Measurements from ENCODE around the gene MARVELD1. TPM values are rescaled to one million over a fixed set of nuclear protein-coding genes. Genes with fewer than 3 reads are reported as not detected.

MARVELD1 gene
- total and polyA plus RNA-seq, 7 donors, result 2.2 to 10.4 (median 3.2) TPM

GRCh38 chr10:97743169-97743943 is 29.8 kb downstream of the MARVELD1 start:
- no peak overlapping the region for H3K27ac ChIP-seq
- no peak for ATAC-seq
- H3K36me3 ChIP-seq (ENCODE audit: insufficient read depth in 1 of 2, low read depth in 1 of 2), result peaks cover 3 to 99% of the 10 kb centered on the region in 2 donors
- no peak overlapping the region for H3K4me3 ChIP-seq
- H3K27me3 ChIP-seq (ENCODE audit: insufficient read depth in 3 of 3, low read length in 2 of 3), result no peaks in the 10 kb centered on the region
- TF ChIP-seq, protein P1, sequence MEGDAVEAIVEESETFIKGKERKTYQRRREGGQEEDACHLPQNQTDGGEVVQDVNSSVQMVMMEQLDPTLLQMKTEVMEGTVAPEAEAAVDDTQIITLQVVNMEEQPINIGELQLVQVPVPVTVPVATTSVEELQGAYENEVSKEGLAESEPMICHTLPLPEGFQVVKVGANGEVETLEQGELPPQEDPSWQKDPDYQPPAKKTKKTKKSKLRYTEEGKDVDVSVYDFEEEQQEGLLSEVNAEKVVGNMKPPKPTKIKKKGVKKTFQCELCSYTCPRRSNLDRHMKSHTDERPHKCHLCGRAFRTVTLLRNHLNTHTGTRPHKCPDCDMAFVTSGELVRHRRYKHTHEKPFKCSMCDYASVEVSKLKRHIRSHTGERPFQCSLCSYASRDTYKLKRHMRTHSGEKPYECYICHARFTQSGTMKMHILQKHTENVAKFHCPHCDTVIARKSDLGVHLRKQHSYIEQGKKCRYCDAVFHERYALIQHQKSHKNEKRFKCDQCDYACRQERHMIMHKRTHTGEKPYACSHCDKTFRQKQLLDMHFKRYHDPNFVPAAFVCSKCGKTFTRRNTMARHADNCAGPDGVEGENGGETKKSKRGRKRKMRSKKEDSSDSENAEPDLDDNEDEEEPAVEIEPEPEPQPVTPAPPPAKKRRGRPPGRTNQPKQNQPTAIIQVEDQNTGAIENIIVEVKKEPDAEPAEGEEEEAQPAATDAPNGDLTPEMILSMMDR (IDR thresholded peaks at IDR 0.05), result no peak
- intact Hi-C loops (cut with DNase I), result no loop called here
- H3K4me1 ChIP-seq, result peaks cover under 1% of the 10 kb centered on the region
- H3K9me3 ChIP-seq, result no peaks in the 10 kb centered on the region
- WGBS, 3 donors, result 71 to 85% (median 78%) methylated on average over 10 of the region's 10 CpGs
- no peak for DNase-seq

DNA sequence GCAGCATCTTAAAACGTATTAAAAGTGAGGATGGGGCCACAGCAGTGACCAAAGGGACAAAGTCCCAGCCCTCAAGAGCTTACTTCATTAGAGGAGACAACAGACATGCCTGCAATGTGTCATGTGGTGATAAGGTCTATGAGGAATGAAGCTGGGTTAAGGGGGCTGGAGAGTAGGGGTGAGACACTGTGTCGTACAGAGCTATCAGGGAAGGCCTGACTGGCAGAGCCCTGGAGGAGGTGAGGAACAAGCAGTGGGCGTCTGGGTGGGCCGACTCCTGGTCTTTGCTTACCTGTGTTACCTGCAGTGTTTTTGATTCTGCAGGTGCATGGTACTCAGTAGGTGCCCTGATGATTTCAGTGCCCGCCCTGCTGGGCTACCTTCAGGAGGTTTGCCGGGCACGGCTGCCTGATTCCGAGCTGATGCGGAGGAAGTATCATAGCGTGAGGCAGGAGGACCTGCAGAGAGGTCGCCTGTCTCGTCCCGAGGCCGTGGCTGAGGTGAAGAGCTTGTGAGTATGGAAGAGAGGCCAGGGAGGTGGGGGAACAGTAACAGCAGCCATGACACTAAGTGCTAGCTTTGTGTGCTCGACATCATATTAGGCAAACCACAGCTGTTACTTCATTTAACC is 31.0 kb downstream of the MARVELD1 start:
- 91 to 93% (median 92%) methylated on average over 15 of the region's 15 CpGs for WGBS, 3 donors
- Histone ChIP-seq H3K4me1 (no peaks in the 10 kb centered on the region), H3K4me3 (no peak overlapping the region), H3K27ac (no peak overlapping the region), H3K9me3 (no peaks in the 10 kb centered on the region), H3K36me3 (ENCODE audit: insufficient read depth in 1 of 2, low read depth in 1 of 2) (peaks cover 3 to 99% of the 10 kb centered on the region in 2 donors), H3K27me3 (ENCODE audit: insufficient read depth in 3 of 3, low read length in 2 of 3) (no peaks in the 10 kb centered on the region)
- TF ChIP-seq, protein P1 (IDR thresholded peaks at IDR 0.05), result no peak
- DNase-seq (no peak), ATAC-seq (no peak)
- intact Hi-C loops (cut with DNase I), result no loop called here

- 87 to 88% (median 87%) methylated on average over 1 of the region's 1 CpG for WGBS, 3 donors
- ATAC-seq (no peak), DNase-seq (no peak)
- intact Hi-C loops (cut with DNase I), result no loop called here
- H3K27me3 ChIP-seq (ENCODE audit: insufficient read depth in 3 of 3, low read length in 2 of 3), result no peaks in the 10 kb centered on the region
- no peaks in the 10 kb centered on the region for H3K4me1 ChIP-seq
- TF ChIP-seq, protein P1 (IDR thresholded peaks at IDR 0.05), result no peak
- H3K4me3 ChIP-seq, result no peak overlapping the region
- peaks cover 10 to 100% of the 10 kb centered on the region in 2 donors for H3K36me3 ChIP-seq (ENCODE audit: insufficient read depth in 1 of 2, low read depth in 1 of 2)
- no peaks in the 10 kb centered on the region for H3K9me3 ChIP-seq
- H3K27ac ChIP-seq, result no peak overlapping the region
Observed at GRCh38 chr10:97747573-97747972, 34.0 kb downstream of the MARVELD1 start.

DNA sequence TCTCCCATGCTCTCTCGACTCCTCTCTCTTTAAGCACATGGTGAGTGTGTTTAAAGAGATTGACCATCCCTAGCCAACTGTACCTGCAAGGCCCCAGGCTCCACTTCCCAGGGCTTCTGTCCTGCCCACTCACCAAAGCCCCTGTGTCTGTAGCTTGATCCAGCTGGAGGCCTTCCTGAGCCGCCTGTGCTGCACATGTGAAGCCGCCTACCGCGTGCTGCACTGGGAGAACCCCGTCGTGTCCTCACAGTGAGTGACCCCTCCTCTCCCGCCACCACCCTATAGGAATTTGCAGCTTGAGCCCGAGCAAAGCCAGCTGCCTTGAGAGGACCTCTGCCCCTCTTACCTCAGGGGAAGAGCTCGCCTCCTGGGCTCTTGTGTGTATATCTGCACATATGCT is 34.6 kb downstream of the MARVELD1 start:
- Histone ChIP-seq H3K4me3 (no peak overlapping the region), H3K27ac (no peak overlapping the region), H3K9me3 (no peaks in the 10 kb centered on the region), H3K4me1 (no peaks in the 10 kb centered on the region), H3K36me3 (ENCODE audit: insufficient read depth in 1 of 2, low read depth in 1 of 2) (peaks cover 10 to 100% of the 10 kb centered on the region in 2 donors), H3K27me3 (ENCODE audit: insufficient read depth in 3 of 3, low read length in 2 of 3) (no peaks in the 10 kb centered on the region)
- intact Hi-C loops (cut with DNase I), result no loop called here
- TF ChIP-seq, protein P1 (IDR thresholded peaks at IDR 0.05), result no peak
- DNase-seq, result no peak
- WGBS, 3 donors, result 77 to 85% (median 82%) methylated on average over 10 of the region's 10 CpGs
- ATAC-seq, result no peak
